VCaP (cell line): Measurements from ENCODE around the gene PARG.
"Not testable (repeated sequence)": the region's sequence is repeated elsewhere in the genome, so short reads cannot be mapped to it uniquely, and the experiment has no call there.

Source experiments
- H3K27ac ChIP-seq: fragments of 450-650 bp; 2 replicates; pipeline ENCODE4 v1.5.1; 2017
- CTCF ChIP-seq: fragments of 450-650 bp; conservative IDR thresholded peaks from 2 replicates; pipeline ENCODE4 v1.5.1; 2017; ENCODE audit warnings: mild to moderate bottlenecking, moderate library complexity

PARG gene

GRCh38 chr10:49791100-49791499 is 150.7 kb downstream of the PARG start:
- peak overlapping the region; percentile 66 for H3K27ac ChIP-seq
- no peak for TF ChIP-seq CTCF

DNA sequence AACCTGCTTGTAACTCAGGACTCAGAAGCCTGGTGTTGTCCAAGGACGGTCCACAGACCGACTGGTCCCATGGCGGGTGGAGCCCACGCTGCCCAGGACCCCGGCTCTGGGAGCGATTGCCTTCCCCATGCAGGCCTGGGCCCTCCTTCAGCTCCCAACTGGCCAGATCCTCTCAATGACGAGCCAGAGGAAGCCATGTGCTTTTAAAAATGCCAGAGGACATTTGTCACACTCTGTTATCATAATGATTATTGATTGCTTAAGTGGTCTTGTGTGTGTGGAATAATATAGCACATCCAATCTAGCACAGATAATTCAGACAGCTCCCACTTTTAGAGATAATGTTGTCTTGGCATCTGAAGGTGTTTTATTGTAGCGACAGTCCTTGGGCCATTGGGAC is 157.1 kb downstream of the PARG start:
- H3K27ac ChIP-seq = no peak overlapping the region
- TF ChIP-seq CTCF = no peak

- TF ChIP-seq CTCF = peak; percentile 26; the same call in 1 of the 2 replicates
- no peak overlapping the region for H3K27ac ChIP-seq
Observed at GRCh38 chr10:49783645-49784044, 158.2 kb downstream of the PARG start.

GRCh38 chr10:49781247-49781646 is 160.6 kb downstream of the PARG start:
- TF ChIP-seq CTCF = no peak
- H3K27ac ChIP-seq = no peak overlapping the region

- no peak for TF ChIP-seq CTCF
- H3K27ac ChIP-seq = no peak overlapping the region
Observed at GRCh38 chr10:49778197-49778596, 163.6 kb downstream of the PARG start.

DNA sequence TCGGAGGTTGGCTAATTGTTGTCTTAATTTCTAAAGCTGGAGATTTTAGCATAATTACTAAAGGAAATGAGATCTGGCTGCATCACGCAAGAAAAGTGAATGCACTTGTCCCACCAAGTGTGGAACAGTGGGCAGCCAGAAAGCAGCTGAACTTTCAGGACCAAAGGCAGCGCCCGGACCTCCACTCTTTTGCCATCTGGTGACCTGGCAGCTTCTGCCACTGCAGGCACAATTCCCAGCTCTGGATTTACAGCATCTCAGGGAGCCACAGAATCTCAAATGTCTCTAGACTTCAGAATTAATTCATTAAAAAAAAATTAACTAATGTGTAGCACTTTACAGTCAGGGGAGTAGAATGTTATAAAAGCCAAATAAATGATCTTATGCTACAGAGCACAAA is 165.0 kb downstream of the PARG start:
- no peak overlapping the region for H3K27ac ChIP-seq
- no peak for TF ChIP-seq CTCF

DNA sequence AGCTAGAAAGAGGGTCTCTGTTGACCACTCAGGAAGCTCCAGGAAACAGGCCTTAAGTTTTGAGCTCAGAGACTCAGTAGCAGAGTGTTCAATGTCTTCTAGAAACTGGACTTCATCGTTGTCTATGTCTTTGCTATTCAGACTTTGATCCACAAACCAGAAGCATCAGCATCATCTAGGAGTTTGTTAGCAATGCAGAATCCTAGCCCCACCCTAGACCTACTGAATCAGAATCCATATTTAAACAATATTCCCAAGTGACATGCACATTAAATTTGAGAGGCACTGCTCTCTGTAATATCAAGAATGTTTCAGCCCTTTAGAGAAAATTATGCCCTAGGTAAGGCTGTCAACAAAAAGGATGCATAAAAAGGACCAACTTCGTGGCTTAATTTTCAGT is 166.8 kb downstream of the PARG start:
- TF ChIP-seq CTCF = no peak
- H3K27ac ChIP-seq = no peak overlapping the region

- H3K27ac ChIP-seq = not testable (repeated sequence)
Observed at GRCh38 chr10:49772944-49773343, 168.9 kb downstream of the PARG start.

DNA sequence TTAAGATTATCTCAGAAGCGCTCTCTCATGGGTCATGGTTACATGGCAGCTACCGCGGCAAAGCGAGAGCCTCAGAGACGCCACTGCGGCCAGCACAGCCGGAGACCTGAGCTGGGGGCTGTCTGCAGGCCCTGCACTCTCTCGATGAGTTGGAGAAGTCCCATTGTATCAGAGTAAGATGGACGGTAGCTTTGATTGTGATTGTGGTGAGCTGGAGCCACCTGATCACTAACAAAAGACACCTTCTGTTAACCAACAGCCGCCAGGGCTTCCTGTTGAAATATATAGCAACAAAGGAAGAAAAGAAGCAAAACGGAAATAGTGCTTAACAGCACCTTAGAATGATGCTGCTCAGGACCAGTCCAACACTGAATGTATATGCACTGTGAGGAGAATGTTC is 170.8 kb downstream of the PARG start:
- not testable (repeated sequence) for H3K27ac ChIP-seq
